ENCODE data around the gene U2AF1L4.
A peak's percentile ranks its signal among the peaks of the same experiment; 100 is the strongest.
"Not testable (repeated sequence)": the region's sequence is repeated elsewhere in the genome, so short reads cannot be mapped to it uniquely, and the experiment has no call there.

Gene U2AF1L4

GRCh38 chr19:35780717-35781116 is 35.5 kb upstream of the U2AF1L4 start:
- no peak for DNase-seq (ENCODE audit: low read depth in 2 of 2)

GRCh38 chr19:35780058-35780457 is 34.8 kb upstream of the U2AF1L4 start:
- DNase-seq (ENCODE audit: low read depth in 2 of 2): no peak

GRCh38 chr19:35779033-35779432 is 33.8 kb upstream of the U2AF1L4 start:
- DNase-seq (ENCODE audit: low read depth in 2 of 2): no peak

GRCh38 chr19:35777961-35778360 is 32.7 kb upstream of the U2AF1L4 start:
- no peak for DNase-seq (ENCODE audit: low read depth in 2 of 2)

- no peak for DNase-seq (ENCODE audit: low read depth in 2 of 2)
Measured at GRCh38 chr19:35777086-35777841, 32.0 kb upstream of the U2AF1L4 start.

- DNase-seq (ENCODE audit: low read depth in 2 of 2): no peak
Measured at GRCh38 chr19:35776102-35776788, 31.0 kb upstream of the U2AF1L4 start.

- peak; percentile 92 for DNase-seq (ENCODE audit: low read depth in 2 of 2)
Measured at GRCh38 chr19:35775298-35776101, 30.3 kb upstream of the U2AF1L4 start, which contains the start of gene ARHGAP33. ARHGAP33 (plus strand) TSS chr19:35775564; CDS start chr19:35775659, 95 bp downstream.

GRCh38 chr19:35775046-35775297 is 29.8 kb upstream of the U2AF1L4 start:
- DNase-seq (ENCODE audit: low read depth in 2 of 2): no peak

- DNase-seq (ENCODE audit: low read depth in 2 of 2): no peak
Measured at GRCh38 chr19:35774274-35775045, 29.2 kb upstream of the U2AF1L4 start.

- no peak for DNase-seq (ENCODE audit: low read depth in 2 of 2)
Measured at GRCh38 chr19:35773020-35773806, 28.0 kb upstream of the U2AF1L4 start.

- not testable (repeated sequence) for DNase-seq (ENCODE audit: low read depth in 2 of 2)
Measured at GRCh38 chr19:35772362-35772761, 27.1 kb upstream of the U2AF1L4 start.

- DNase-seq (ENCODE audit: low read depth in 2 of 2): no peak
Measured at GRCh38 chr19:35768082-35768421, 22.8 kb upstream of the U2AF1L4 start.

- DNase-seq (ENCODE audit: low read depth in 2 of 2): no peak
Measured at GRCh38 chr19:35767288-35768081, 22.3 kb upstream of the U2AF1L4 start.

GRCh38 chr19:35766571-35767104 is 21.4 kb upstream of the U2AF1L4 start:
- DNase-seq (ENCODE audit: low read depth in 2 of 2): no peak

- no peak for DNase-seq (ENCODE audit: low read depth in 2 of 2)
Measured at GRCh38 chr19:35764432-35765315, 19.5 kb upstream of the U2AF1L4 start.

GRCh38 chr19:35760711-35761349 is 15.6 kb upstream of the U2AF1L4 start:
- no peak for DNase-seq (ENCODE audit: low read depth in 2 of 2)

GRCh38 chr19:35759697-35760096 is 14.5 kb upstream of the U2AF1L4 start:
- no peak for DNase-seq (ENCODE audit: low read depth in 2 of 2)

- peak; percentile 99 to 100 for DNase-seq (ENCODE audit: low read depth in 2 of 2)
Measured at GRCh38 chr19:35757749-35758608, 12.8 kb upstream of the U2AF1L4 start, which contains the start of gene PROSER3. PROSER3 (plus strand) TSS chr19:35758176; CDS start chr19:35758216, 40 bp downstream.
